GM03348 (cell line): ENCODE results near the gene PRKD3.
A peak's percentile ranks its signal among the peaks of the same experiment; 100 is the strongest.
"Not testable (repeated sequence)": the region's sequence is repeated elsewhere in the genome, so short reads cannot be mapped to it uniquely, and the experiment has no call there.

ENCODE experiments used
- DNase-seq: peaks from one replicate; pipeline ENCODE4 v3.0.0; 2012; ENCODE audit warnings: low spot score

The PRKD3 gene

DNA sequence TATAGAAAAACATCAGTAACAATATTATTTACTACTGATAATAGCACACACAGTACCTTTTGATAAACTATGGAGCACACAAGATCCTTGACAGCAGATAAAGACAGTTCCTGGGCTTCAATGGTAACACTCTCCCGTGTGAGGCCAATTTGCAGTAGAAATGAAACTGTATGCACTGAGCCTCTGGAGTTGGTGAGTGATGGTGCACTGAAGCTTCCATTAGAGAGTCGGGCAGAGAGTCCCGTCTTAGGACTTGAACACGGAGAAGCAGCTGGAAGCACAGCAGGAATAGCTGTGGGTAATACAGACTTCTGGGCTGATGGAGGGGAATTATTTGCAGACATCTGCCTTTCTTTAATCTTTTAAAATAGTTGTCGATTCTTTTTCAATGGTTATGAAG, 8.5 kb downstream of the PRKD3 start:
- no peak for DNase-seq

- no peak for DNase-seq
These were observed 9.3 kb downstream of the PRKD3 start for GRCh38 chr2:37315364-37315763.

GRCh38 chr2:37307500-37307899, 17.1 kb downstream of the PRKD3 start:
- no peak for DNase-seq

DNA sequence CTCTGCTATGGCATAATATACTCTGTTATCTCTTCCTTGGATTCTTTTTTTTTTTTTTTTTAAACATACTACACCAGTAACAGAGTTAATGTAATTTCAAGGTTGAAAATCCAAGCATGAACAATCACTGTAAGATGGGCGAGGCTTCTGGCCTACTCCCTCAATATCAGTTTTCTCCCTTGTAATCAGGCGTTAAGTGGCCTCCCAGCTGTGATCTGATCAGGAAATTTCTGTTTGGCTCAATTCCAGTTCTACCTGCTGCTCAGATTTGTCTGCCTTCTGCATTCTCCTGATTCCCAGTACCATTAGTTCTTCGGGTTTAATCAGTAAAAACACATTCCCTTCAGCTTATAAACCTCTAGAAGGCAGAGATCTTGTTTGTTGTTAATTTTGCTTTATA, 18.6 kb downstream of the PRKD3 start:
- no peak for DNase-seq

GRCh38 chr2:37302701-37303252, 21.9 kb downstream of the PRKD3 start:
- no peak for DNase-seq

- DNase-seq = no peak
These were observed 23.2 kb downstream of the PRKD3 start for GRCh38 chr2:37301408-37301807.

DNA sequence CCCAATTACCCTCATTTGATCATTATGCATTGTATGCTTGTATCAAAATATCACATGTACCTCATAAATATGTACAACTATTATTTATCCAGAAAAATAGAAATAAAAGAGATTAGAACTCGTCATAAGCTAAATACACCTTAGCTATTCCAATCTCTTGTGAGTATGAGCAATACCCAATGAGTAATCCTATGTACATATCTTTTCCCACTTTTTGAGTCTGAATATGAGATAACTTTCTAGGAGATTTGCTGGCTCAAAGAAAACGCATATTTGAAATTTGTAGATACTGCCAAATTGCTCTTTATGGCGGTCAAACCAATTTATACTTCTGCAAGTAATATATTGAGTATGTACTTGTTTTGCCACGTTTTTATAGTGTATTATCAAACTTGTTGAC, 24.1 kb downstream of the PRKD3 start:
- DNase-seq = no peak

GRCh38 chr2:37300146-37300545, 24.5 kb downstream of the PRKD3 start:
- DNase-seq = no peak

GRCh38 chr2:37297632-37298031, 27.0 kb downstream of the PRKD3 start:
- DNase-seq = no peak

DNA sequence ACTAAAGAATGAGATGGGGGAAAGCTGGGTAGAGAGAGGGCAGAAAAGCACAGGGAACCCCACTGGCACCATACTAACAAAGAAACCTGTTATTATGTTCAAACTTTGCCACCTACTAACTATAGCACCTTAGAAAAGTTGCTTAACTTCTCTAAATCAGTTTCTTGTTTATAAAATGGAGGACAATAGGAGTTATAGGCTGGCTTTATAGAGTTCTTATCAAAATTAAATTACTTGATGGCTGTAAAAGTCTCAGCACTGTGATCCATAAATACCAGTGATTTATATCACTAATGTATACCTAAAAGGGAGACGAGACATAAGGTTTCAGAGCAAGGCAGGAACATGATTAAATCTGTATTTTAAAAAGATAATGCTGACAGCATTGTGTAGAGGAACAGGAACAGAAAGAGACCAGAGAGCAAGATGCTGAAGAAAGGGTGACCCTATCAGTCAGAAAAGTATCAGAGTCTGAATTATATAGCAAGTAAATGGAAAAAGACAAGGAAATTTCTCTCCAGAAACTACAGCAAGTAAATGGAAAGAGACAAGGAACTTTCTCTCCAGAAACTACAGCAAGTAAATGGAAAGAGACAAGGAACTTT, 29.1 kb downstream of the PRKD3 start:
- DNase-seq = no peak

- DNase-seq = not testable (repeated sequence)
These were observed 29.8 kb downstream of the PRKD3 start for GRCh38 chr2:37294858-37295257.

- DNase-seq = no peak
These were observed 33.0 kb downstream of the PRKD3 start for GRCh38 chr2:37291680-37292079.

- DNase-seq = no peak
These were observed 36.7 kb downstream of the PRKD3 start for GRCh38 chr2:37287966-37288365.

GRCh38 chr2:37284381-37284780, 40.3 kb downstream of the PRKD3 start:
- peak; percentile 5 for DNase-seq

GRCh38 chr2:37283207-37283606, 41.4 kb downstream of the PRKD3 start:
- DNase-seq = peak; percentile 64

GRCh38 chr2:37282746-37283145, 41.9 kb downstream of the PRKD3 start:
- no peak for DNase-seq

DNA sequence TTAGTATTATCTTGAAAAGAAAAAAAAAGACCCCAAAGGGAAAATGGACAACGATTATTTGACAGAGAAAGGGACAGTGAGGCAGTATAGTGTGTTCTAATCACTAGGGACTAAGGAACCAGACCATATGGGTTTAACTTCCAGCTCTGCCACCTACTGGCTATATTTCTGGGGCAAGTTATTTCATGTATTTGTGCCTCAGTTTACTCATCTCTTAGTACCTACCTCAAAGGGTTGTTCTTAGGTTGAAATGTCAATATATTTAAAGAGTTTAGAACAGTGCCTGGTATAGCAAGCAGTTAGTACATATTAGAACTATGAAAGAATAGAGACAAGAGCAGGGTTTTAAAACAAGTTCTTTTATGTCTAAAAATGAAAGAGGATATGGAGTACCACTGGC, 42.7 kb downstream of the PRKD3 start:
- no peak for DNase-seq

DNA sequence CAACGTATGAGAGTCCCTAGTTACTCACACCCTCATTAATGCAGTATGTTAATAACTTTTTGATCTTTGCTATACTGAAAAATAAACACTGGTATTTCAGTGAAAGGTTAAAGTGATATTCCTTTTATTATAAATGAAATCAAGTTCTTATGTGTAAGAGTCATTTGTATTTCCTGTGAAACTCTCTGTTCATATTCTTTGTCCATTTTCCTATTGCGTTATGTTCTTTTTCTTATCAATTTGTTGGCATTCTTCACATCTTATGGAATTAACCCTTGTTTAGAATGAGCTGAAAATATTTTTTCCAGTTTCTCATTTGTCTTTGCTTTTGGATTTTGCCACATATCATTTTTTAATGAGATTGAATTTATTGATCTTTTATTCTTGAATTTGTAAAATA, 48.3 kb downstream of the PRKD3 start:
- no peak for DNase-seq
